Liver (tissue), 9 donors: ENCODE measurements around the gene SLC44A1. TPM values are rescaled to one million over a fixed set of nuclear protein-coding genes. Genes with fewer than 3 reads are reported as not detected.

Experiments used
- DNase-seq: peaks from one replicate; pipeline ENCODE4 v3.0.0-alpha.2; 2017; ENCODE audit warnings: low spot score
- H3K27ac ChIP-seq, 2 donors: one replicate each; pipeline ENCODE4 v1.7.0; 2013; ENCODE audit warnings: inconsistent platforms in 2 of 2, low read length in 2 of 2, control low read depth in 1 of 2, low read depth in 1 of 2, mild to moderate bottlenecking in 1 of 2
- H3K27me3 ChIP-seq, 4 donors: one replicate each; pipeline versions ENCODE4 v1.6.1 to v1.7.0; 2013; ENCODE audit warnings: low read length in 3 of 4, inconsistent platforms in 1 of 4, mild to moderate bottlenecking in 1 of 4, moderate library complexity in 1 of 4; ENCODE audit not compliant: control insufficient read depth in 4 of 4, insufficient read depth in 4 of 4
- H3K36me3 ChIP-seq, 4 donors: one replicate each; pipeline versions ENCODE4 v1.6.1 to v1.7.0; 2013; ENCODE audit warnings: low read length in 3 of 4, mild to moderate bottlenecking in 3 of 4, low read depth in 1 of 4, moderate library complexity in 1 of 4; ENCODE audit not compliant: control insufficient read depth in 4 of 4, insufficient read depth in 3 of 4
- H3K4me1 ChIP-seq, 4 donors: one replicate each; pipeline versions ENCODE4 v1.6.1 to v1.7.0; 2013; ENCODE audit warnings: low read length in 3 of 4, mild to moderate bottlenecking in 3 of 4, moderate library complexity in 1 of 4; ENCODE audit not compliant: control insufficient read depth in 4 of 4, insufficient read depth in 4 of 4
- H3K4me3 ChIP-seq, 3 donors: one replicate each; pipeline versions ENCODE4 v1.6.1 to v1.7.0; 2013; ENCODE audit warnings: low read length in 3 of 3, control low read depth in 1 of 3, low read depth in 1 of 3, mild to moderate bottlenecking in 1 of 3
- H3K9ac ChIP-seq, 2 donors: one replicate each; pipeline ENCODE4 v1.7.0; 2013; ENCODE audit warnings: low read length in 2 of 2, mild to moderate bottlenecking in 2 of 2, moderate library complexity in 2 of 2, control low read depth in 1 of 2, low read depth in 1 of 2
- H3K9me3 ChIP-seq, 4 donors: one replicate each; pipeline versions ENCODE4 v1.6.1 to v1.7.0; 2013; ENCODE audit warnings: low read length in 3 of 4; ENCODE audit not compliant: control insufficient read depth in 4 of 4
- EGR1 ChIP-seq, 2 donors: IDR thresholded peaks; 2 replicates each; pipeline ENCODE4 v1.6.1; 2016 to 2018; ENCODE audit warnings: antibody characterized with exemption in 2 of 2, low read depth in 2 of 2
- GABPA ChIP-seq, 2 donors: IDR thresholded peaks in 1 of 2; conservative IDR thresholded peaks in 1 of 2; 2 replicates each; pipeline ENCODE4 v1.6.1; 2016; ENCODE audit warnings: antibody characterized with exemption in 2 of 2, mild to moderate bottlenecking in 1 of 2, moderate library complexity in 1 of 2
- HNF4A ChIP-seq, 2 donors: conservative IDR thresholded peaks; 2 replicates each; pipeline ENCODE4 v1.6.1; 2016; ENCODE audit warnings: antibody characterized with exemption in 2 of 2, mild to moderate bottlenecking in 2 of 2
- HNF4G ChIP-seq: IDR thresholded peaks from 2 replicates; pipeline ENCODE4 v1.6.1; 2016; ENCODE audit warnings: antibody characterized with exemption
- JUND ChIP-seq, 2 donors: IDR thresholded peaks; 2 replicates each; pipeline ENCODE4 v1.6.1; 2016; ENCODE audit warnings: antibody characterized with exemption in 2 of 2
- RAD21 ChIP-seq, 2 donors: IDR thresholded peaks; 2 replicates each; pipeline ENCODE4 v1.6.1; 2016; ENCODE audit warnings: antibody characterized with exemption in 2 of 2, mild to moderate bottlenecking in 2 of 2
- RXRA ChIP-seq, 2 donors: IDR thresholded peaks; 2 replicates each; pipeline ENCODE4 v1.6.1; 2017 to 2018; ENCODE audit warnings: antibody characterized with exemption in 2 of 2, mild to moderate bottlenecking in 1 of 2
- SP1 ChIP-seq: IDR thresholded peaks from 2 replicates; pipeline ENCODE4 v1.6.1; 2018; ENCODE audit warnings: antibody characterized with exemption, mild to moderate bottlenecking
- TAF1 ChIP-seq: conservative IDR thresholded peaks from 2 replicates; pipeline ENCODE4 v1.6.1; 2016; ENCODE audit warnings: antibody characterized with exemption, mild to moderate bottlenecking
- YY1 ChIP-seq: IDR thresholded peaks from 2 replicates; pipeline ENCODE4 v1.6.1; 2016; ENCODE audit warnings: antibody characterized with exemption, mild to moderate bottlenecking
- WGBS: extraction: QIAGEN DNeasy Blood & Tissue Kit; methylation state at CpG from one replicate; pipeline ENCODE4 v1.1.7; 2013; 5-methylcytosine and 5-hydroxymethylcytosine counted together
- polyA plus RNA-seq, 2 donors: library from polyadenylated mRNA; stranded (reverse) in 1 of 2; unstranded in 1 of 2; fragments of 200-250 nt in 1 of 2; fragments of >200 nt in 1 of 2; fragmentation: Nextera tagmentation in 1 of 2; extraction: Ambion mirVana in 1 of 2; gene quantifications; one replicate each; pipeline versions ENCODE4 v1.2.1 to v1.2.3, GENCODE V29; 2013 to 2015
- total RNA-seq, 2 donors: library from RNA; depleted of rRNA; stranded (reverse); fragments of >200 nt; gene quantifications; one replicate each; pipeline ENCODE4 v1.2.3, GENCODE V29; 2014
- TF ChIP-seq, protein P1 (sequence below): IDR thresholded peaks from 2 replicates; pipeline ENCODE4 v1.6.1; 2016; ENCODE audit warnings: antibody characterized with exemption
- TF ChIP-seq, protein P2 (sequence below): IDR thresholded peaks from 2 replicates; pipeline ENCODE4 v1.6.1; 2016; ENCODE audit warnings: antibody characterized with exemption
- donor health status: healthy.
- donor health status: healthy.
- donor health status: healthy.
- donor health status: healthy.
- donor health status: healthy.

Gene SLC44A1
- total and polyA plus RNA-seq, 4 donors = 18.1 to 73.1 (median 53.1) TPM

DNA sequence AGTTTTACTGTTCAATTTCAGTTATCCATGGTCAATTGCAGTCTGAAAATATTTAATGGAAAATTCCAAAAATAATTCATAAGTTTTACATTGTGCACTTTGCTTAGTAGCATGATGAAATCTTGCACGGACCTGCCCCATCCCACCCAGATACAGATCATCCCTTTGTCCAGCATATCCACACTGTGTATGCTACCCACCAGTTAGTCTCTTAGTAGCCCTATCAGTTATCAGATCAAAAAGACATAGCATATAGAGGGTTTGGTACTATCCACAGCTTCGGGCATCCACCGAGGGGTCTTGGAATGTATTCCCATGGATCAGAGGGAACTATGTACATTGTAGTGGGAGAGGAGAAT, 97.7 kb downstream of the SLC44A1 start:
- peaks cover 0 to 25% (median 6%) of the 10 kb centered on the region in 4 donors for H3K4me1 ChIP-seq
- H3K27me3 ChIP-seq = no peaks in the 10 kb centered on the region
- H3K4me3 ChIP-seq = peak overlapping the region in 1 of 3 donors; percentile 39
- H3K27ac ChIP-seq = no peak overlapping the region
- peaks cover 0 to 6% (median under 1%) of the 10 kb centered on the region in 4 donors for H3K36me3 ChIP-seq
- DNase-seq = no peak
- H3K9ac ChIP-seq = peak overlapping the region in 1 of 2 donors; percentile 34
- 69% methylated on average over 3 of the region's 3 CpGs for WGBS
- no peaks in the 10 kb centered on the region for H3K9me3 ChIP-seq
- TF ChIP-seq HNF4A (conservative IDR thresholded peaks at IDR 0.05) (no peak), EGR1 (IDR thresholded peaks at IDR 0.05; ENCODE audit: low read depth in 2 of 2) (no peak), GABPA (IDR thresholded peaks at IDR 0.05 in 1 of 2, conservative IDR thresholded peaks at IDR 0.05 in 1 of 2) (no peak)

DNA sequence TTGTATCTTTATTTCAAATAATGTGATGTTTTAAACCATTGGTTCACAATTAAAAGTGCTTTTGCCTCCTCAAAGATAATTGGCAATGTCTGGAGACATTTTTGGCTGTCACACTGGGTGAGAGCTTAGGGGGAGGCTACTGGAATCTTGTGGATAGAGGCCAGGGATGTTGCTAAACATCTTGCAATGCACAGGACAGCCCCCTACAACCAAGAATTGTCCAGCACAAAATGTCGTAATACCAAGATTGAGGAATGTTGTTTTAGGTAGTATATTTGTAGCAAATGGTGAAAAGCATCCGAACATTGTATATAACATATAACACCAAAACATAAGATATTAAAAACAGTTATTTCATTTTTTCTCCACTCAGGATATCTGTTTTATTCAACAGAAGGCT, 99.8 kb downstream of the SLC44A1 start:
- Histone ChIP-seq H3K9me3 (no peaks in the 10 kb centered on the region), H3K4me3 (no peak overlapping the region), H3K4me1 (peaks cover 0 to 25% (median 6%) of the 10 kb centered on the region in 4 donors), H3K27ac (no peak overlapping the region), H3K36me3 (peaks cover 0 to 3% (median 0%) of the 10 kb centered on the region in 4 donors), H3K27me3 (no peaks in the 10 kb centered on the region), H3K9ac (no peak overlapping the region)
- no peak for DNase-seq
- TF ChIP-seq RAD21 (IDR thresholded peaks at IDR 0.05) = no peak
- TF ChIP-seq HNF4G = no peak
- TF ChIP-seq, protein P1, sequence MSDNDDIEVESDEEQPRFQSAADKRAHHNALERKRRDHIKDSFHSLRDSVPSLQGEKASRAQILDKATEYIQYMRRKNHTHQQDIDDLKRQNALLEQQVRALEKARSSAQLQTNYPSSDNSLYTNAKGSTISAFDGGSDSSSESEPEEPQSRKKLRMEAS = no peak
- TF ChIP-seq, protein P2, sequence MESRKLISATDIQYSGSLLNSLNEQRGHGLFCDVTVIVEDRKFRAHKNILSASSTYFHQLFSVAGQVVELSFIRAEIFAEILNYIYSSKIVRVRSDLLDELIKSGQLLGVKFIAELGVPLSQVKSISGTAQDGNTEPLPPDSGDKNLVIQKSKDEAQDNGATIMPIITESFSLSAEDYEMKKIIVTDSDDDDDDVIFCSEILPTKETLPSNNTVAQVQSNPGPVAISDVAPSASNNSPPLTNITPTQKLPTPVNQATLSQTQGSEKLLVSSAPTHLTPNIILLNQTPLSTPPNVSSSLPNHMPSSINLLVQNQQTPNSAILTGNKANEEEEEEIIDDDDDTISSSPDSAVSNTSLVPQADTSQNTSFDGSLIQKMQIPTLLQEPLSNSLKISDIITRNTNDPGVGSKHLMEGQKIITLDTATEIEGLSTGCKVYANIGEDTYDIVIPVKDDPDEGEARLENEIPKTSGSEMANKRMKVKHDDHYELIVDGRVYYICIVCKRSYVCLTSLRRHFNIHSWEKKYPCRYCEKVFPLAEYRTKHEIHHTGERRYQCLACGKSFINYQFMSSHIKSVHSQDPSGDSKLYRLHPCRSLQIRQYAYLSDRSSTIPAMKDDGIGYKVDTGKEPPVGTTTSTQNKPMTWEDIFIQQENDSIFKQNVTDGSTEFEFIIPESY = no peak
- no peak for TF ChIP-seq RXRA (IDR thresholded peaks at IDR 0.05)
- WGBS = 97% methylated on average over 2 of the region's 2 CpGs

DNA sequence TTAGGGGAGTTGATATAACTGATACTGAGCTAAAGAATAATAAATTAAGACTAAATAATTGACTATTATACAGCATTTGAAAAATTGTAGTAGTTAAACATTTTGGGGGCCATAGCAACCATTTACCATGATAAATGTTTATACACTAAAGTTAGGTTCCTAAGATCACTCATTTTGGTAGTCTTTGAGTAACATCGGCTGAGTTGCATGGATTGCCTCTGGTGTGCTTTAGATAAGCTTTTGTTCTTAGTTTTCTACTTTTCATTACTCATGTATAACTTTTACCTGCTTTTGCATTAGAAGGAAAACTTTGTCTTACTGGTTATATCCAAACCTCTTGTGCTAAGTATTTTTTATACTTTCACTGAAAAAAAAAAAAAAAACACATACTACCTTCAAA, 101.2 kb downstream of the SLC44A1 start:
- TF ChIP-seq HNF4A (conservative IDR thresholded peaks at IDR 0.05) (no peak), SP1 (no peak), JUND (IDR thresholded peaks at IDR 0.05) (no peak), TAF1 (no peak), YY1 (no peak), RAD21 (IDR thresholded peaks at IDR 0.05) (no peak), RXRA (IDR thresholded peaks at IDR 0.05) (no peak)
- TF ChIP-seq, protein P2 = no peak
- H3K9me3 ChIP-seq = no peaks in the 10 kb centered on the region
- 96% methylated on average over 1 of the region's 1 CpG for WGBS

More for the DNA sequence above, 101.2 kb downstream of the SLC44A1 start:
- H3K4me1 ChIP-seq = peaks cover 0 to 25% (median 6%) of the 10 kb centered on the region in 4 donors
- no peak overlapping the region for H3K9ac ChIP-seq
- DNase-seq = no peak
- H3K4me3 ChIP-seq = no peak overlapping the region
- no peaks in the 10 kb centered on the region for H3K27me3 ChIP-seq
- H3K27ac ChIP-seq = no peak overlapping the region
- peaks cover 0 to 4% (median 2%) of the 10 kb centered on the region in 4 donors for H3K36me3 ChIP-seq
